Measurements from ENCODE around the gene KIAA1671. TPM values are rescaled to one million over a fixed set of nuclear protein-coding genes. Genes with fewer than 3 reads are reported as not detected.
A peak's percentile ranks its signal among the peaks of the same experiment; 100 is the strongest.

The KIAA1671 gene
- total RNA-seq, 2 donors from 2014 or later, result 26.2 to 27.4 TPM

- intact Hi-C loops (cut with DNase I), result no loop called here
- no peak for DNase-seq (ENCODE audit: low spot score)
These were observed 74.8 kb downstream of the KIAA1671 start for GRCh38 chr22:25027043-25027906.

GRCh38 chr22:25027959-25028840, 75.7 kb downstream of the KIAA1671 start:
- peak; percentile 84 for DNase-seq (ENCODE audit: low spot score)
- intact Hi-C loops (cut with DNase I), result no loop called here

- intact Hi-C loops (cut with DNase I), result no loop called here
- DNase-seq (ENCODE audit: low spot score), result no peak
These were observed 76.3 kb downstream of the KIAA1671 start for GRCh38 chr22:25028841-25029141.

- DNase-seq (ENCODE audit: low spot score), result no peak
- intact Hi-C loops (cut with DNase I), result no loop called here
These were observed 76.7 kb downstream of the KIAA1671 start for GRCh38 chr22:25029181-25029580.

GRCh38 chr22:25030636-25031035, 78.1 kb downstream of the KIAA1671 start:
- no peak for DNase-seq (ENCODE audit: low spot score)

GRCh38 chr22:25032066-25032465, 79.5 kb downstream of the KIAA1671 start:
- no peak for DNase-seq (ENCODE audit: low spot score)
- intact Hi-C loops (cut with DNase I), result no loop called here

More at GRCh38 chr22:25030636-25031035, 78.1 kb downstream of the KIAA1671 start:
- intact Hi-C loops (cut with DNase I), result no loop called here

GRCh38 chr22:25035715-25036114, 83.2 kb downstream of the KIAA1671 start:
- intact Hi-C loops (cut with DNase I), result no loop called here
- no peak for DNase-seq (ENCODE audit: low spot score)

GRCh38 chr22:25038239-25038638, 85.7 kb downstream of the KIAA1671 start:
- no peak for DNase-seq (ENCODE audit: low spot score)
- intact Hi-C loops (cut with DNase I), result no loop called here

GRCh38 chr22:25038771-25039170, 86.3 kb downstream of the KIAA1671 start:
- DNase-seq (ENCODE audit: low spot score), result no peak
- intact Hi-C loops (cut with DNase I), result no loop called here

- intact Hi-C loops (cut with DNase I), result no loop called here
- no peak for DNase-seq (ENCODE audit: low spot score)
These were observed 86.7 kb downstream of the KIAA1671 start for GRCh38 chr22:25039255-25039654.

GRCh38 chr22:25039754-25040153, 87.2 kb downstream of the KIAA1671 start:
- intact Hi-C loops (cut with DNase I), result no loop called here
- DNase-seq (ENCODE audit: low spot score), result no peak

GRCh38 chr22:25045159-25045558, 92.6 kb downstream of the KIAA1671 start:
- DNase-seq (ENCODE audit: low spot score), result no peak
- intact Hi-C loops (cut with DNase I), result loop anchor here in 1 of 2 donors (5.0 kb wide), 1 partner anchor 93 kb away; the partner anchor contains the start of gene KIAA1671

- intact Hi-C loops (cut with DNase I), result loop anchor here (2.0 to 5.0 kb wide), 2 partner anchors 95 to 96 kb away; partner anchors contain the start of gene KIAA1671 (in 2 of the 2)
- no peak for DNase-seq (ENCODE audit: low spot score)
These were observed 95.6 kb downstream of the KIAA1671 start for GRCh38 chr22:25048071-25048470.

GRCh38 chr22:25048659-25049647, 96.4 kb downstream of the KIAA1671 start:
- DNase-seq (ENCODE audit: low spot score), result no peak
- intact Hi-C loops (cut with DNase I), result loop anchor here (2.0 to 5.0 kb wide), 2 partner anchors 96 to 97 kb away; partner anchors contain the start of gene KIAA1671 (in 2 of the 2)

GRCh38 chr22:25049770-25050169, 97.3 kb downstream of the KIAA1671 start:
- intact Hi-C loops (cut with DNase I), result loop anchor here (2.0 to 5.0 kb wide), 2 partner anchors 97 kb away; partner anchors contain the start of gene KIAA1671 (in 2 of the 2)
- DNase-seq (ENCODE audit: low spot score), result no peak

GRCh38 chr22:25050566-25050965, 98.0 kb downstream of the KIAA1671 start:
- DNase-seq (ENCODE audit: low spot score), result no peak
- intact Hi-C loops (cut with DNase I), result no loop called here

GRCh38 chr22:25051073-25051472, 98.6 kb downstream of the KIAA1671 start:
- intact Hi-C loops (cut with DNase I), result no loop called here
- DNase-seq (ENCODE audit: low spot score), result no peak

- no peak for DNase-seq (ENCODE audit: low spot score)
- intact Hi-C loops (cut with DNase I), result no loop called here
These were observed 99.6 kb downstream of the KIAA1671 start for GRCh38 chr22:25051983-25052710.
